Measurements from ENCODE around the gene SEPTIN7. TPM values are rescaled to one million over a fixed set of nuclear protein-coding genes. Genes with fewer than 3 reads are reported as not detected.

The SEPTIN7 gene
- total RNA-seq, 2 experiments from 2014 or later: 175 to 270 TPM

- ChIA-PET CTCF (ENCODE audit: unreplicated experiment) (no interaction called here), POLR2A (interaction anchor here (0.6 to 1.4 kb wide), 7 partner anchors 9 to 29 kb away, joined by 3 to 8 read pairs (median 3); no protein-coding TSS in a partner anchor)
- Histone ChIP-seq H3K36me3 (ENCODE audit: insufficient read depth, low read length) (peaks cover 62% of the 10 kb centered on the region), H3K4me1 (ENCODE audit: insufficient read depth, low read length, poor library complexity, severe bottlenecking) (peaks cover 8% of the 10 kb centered on the region), H3K4me2 (ENCODE audit: low read length) (no peak overlapping the region), H3K9me2 (ENCODE audit: insufficient read depth, low read length) (no peaks in the 10 kb centered on the region; the same call in 1 of the 2 replicates), H3K4me3 (ENCODE audit: low read depth, low read length, poor library complexity, severe bottlenecking) (no peak overlapping the region), H3K9me3 (ENCODE audit: low read length) (no peaks in the 10 kb centered on the region), H4K20me1 (ENCODE audit: insufficient read depth, low read length) (peaks cover 38% of the 10 kb centered on the region), H2AFZ (ENCODE audit: low read length) (no peak overlapping the region), H3K79me2 (ENCODE audit: insufficient read depth, low read depth, low read length) (peaks cover 99% of the 10 kb centered on the region), H3K27ac (ENCODE audit: low read depth, low read length, poor library complexity, severe bottlenecking) (no peak overlapping the region)
- TF ChIP-seq CTCF (conservative IDR thresholded peaks at IDR 0.05; ENCODE audit: low read length) (no peak), EZH2phosphoT487 (IDR thresholded peaks at IDR 0.05; ENCODE audit: borderline replicate concordance, low read depth, low read length) (no peak)
- intact Hi-C loops (cut with micrococcal nuclease; ENCODE audit: unreplicated experiment): no loop called here
- BruUV-seq (replicated peaks): no TSS peak
- DNase-seq (ENCODE audit: low spot score): no peak
Measured at GRCh38 chr7:35831208-35831607, 30.4 kb downstream of the SEPTIN7 start.

GRCh38 chr7:35839860-35840854, 39.3 kb downstream of the SEPTIN7 start:
- no TSS peak for BruUV-seq (replicated peaks)
- Histone ChIP-seq H3K27ac (ENCODE audit: low read depth, low read length, poor library complexity, severe bottlenecking) (no peak overlapping the region), H3K9me2 (ENCODE audit: insufficient read depth, low read length) (no peaks in the 10 kb centered on the region), H3K79me2 (ENCODE audit: insufficient read depth, low read depth, low read length) (peaks cover 91% of the 10 kb centered on the region), H4K20me1 (ENCODE audit: insufficient read depth, low read length) (no peaks in the 10 kb centered on the region; the same call in 1 of the 2 replicates), H3K36me3 (ENCODE audit: insufficient read depth, low read length) (peaks cover 90% of the 10 kb centered on the region), H3K4me1 (ENCODE audit: insufficient read depth, low read length, poor library complexity, severe bottlenecking) (no peaks in the 10 kb centered on the region), H3K9me3 (ENCODE audit: low read length) (no peaks in the 10 kb centered on the region), H3K4me3 (ENCODE audit: low read depth, low read length, poor library complexity, severe bottlenecking) (no peak overlapping the region), H3K4me2 (ENCODE audit: low read length) (no peak overlapping the region), H2AFZ (ENCODE audit: low read length) (no peak overlapping the region)
- peak; percentile 37; the same call in 1 of the 2 replicates for TF ChIP-seq CTCF (conservative IDR thresholded peaks at IDR 0.05; ENCODE audit: low read length)
- TF ChIP-seq EZH2phosphoT487 (IDR thresholded peaks at IDR 0.05; ENCODE audit: borderline replicate concordance, low read depth, low read length): no peak
- ChIA-PET CTCF (ENCODE audit: unreplicated experiment) (no interaction called here), POLR2A (interaction anchor here (0.6 to 1.7 kb wide), 2 partner anchors 31 to 545 kb away, joined by 3 to 6 read pairs; no protein-coding TSS in a partner anchor)
- DNase-seq (ENCODE audit: low spot score): no peak
- intact Hi-C loops (cut with micrococcal nuclease; ENCODE audit: unreplicated experiment): no loop called here
